Measurements from ENCODE around the gene RBM33. TPM values are rescaled to one million over a fixed set of nuclear protein-coding genes. Genes with fewer than 3 reads are reported as not detected.

RBM33 gene
- total and polyA plus RNA-seq, 2 of the 13 experiments (the other 11 are each of a cell fraction or from before 2014, with no cell fraction given), result 12.4 to 28.9 TPM

- Histone ChIP-seq H3K4me1 (ENCODE audit: insufficient read depth, low read length) (no peaks in the 10 kb centered on the region), H3K9me3 (ENCODE audit: low read length) (no peaks in the 10 kb centered on the region), H3K36me3 (replicated peaks in 1 of 2; ENCODE audit: control insufficient read depth in 1 of 2, insufficient read depth in 2 of 2, low read length in 2 of 2) (peaks cover 38 to 94% of the 10 kb centered on the region in 2 experiments), H3K9ac (ENCODE audit: insufficient read depth, low read depth, low read length) (no peak overlapping the region), H3K4me3 (replicated peaks in 1 of 3; ENCODE audit: insufficient read depth in 1 of 3, low read depth in 2 of 3, low read length in 3 of 3) (no peak overlapping the region), H3K4me2 (ENCODE audit: low read depth, low read length) (no peak overlapping the region), H2AFZ (ENCODE audit: low read length) (no peak overlapping the region), H3K79me2 (ENCODE audit: insufficient read depth, low read length) (peaks cover 10% of the 10 kb centered on the region), H4K20me1 (ENCODE audit: insufficient read depth, low read length) (peaks cover 6% of the 10 kb centered on the region), H3K27me3 (ENCODE audit: control insufficient read depth in 1 of 2, insufficient read depth in 2 of 2, low read length in 2 of 2) (no peaks in the 10 kb centered on the region), H3K27ac (ENCODE audit: extremely low read length, insufficient read depth, low read length) (no peak overlapping the region)
- 98% methylated on average over 4 of the region's 4 CpGs for WGBS (ENCODE audit: low lambda C conversion rate)
- ChIA-PET CTCF (ENCODE audit: low intra/inter-chr PET ratio, low total read pairs) (no interaction called here), POLR2A (no interaction called here)
- BruUV-seq (replicated peaks), result no TSS peak
- intact Hi-C loops (cut with micrococcal nuclease; ENCODE audit: unreplicated experiment) (no loop called here), in situ Hi-C loops (cut with HindIII; ENCODE audit: extremely low pct_ligation_motif_present, low pct_unique_long_range_greater_than_20kb) (no loop called here)
- FAIRE-seq (no peak), ATAC-seq (no peak), DNase-seq (ENCODE audit: low spot score) (no peak)
- TF ChIP-seq RBM22 (optimal IDR thresholded peaks at IDR 0.05; ENCODE audit: low read length) (no peak), SRSF9 (IDR thresholded peaks at IDR 0.05; ENCODE audit: borderline replicate concordance, insufficient read depth, low read depth, low read length, poor library complexity, severe bottlenecking) (no peak), ZNF3 (CRISPR knock-in tag; IDR thresholded peaks at IDR 0.05) (no peak), ZNF615 (CRISPR knock-in tag; IDR thresholded peaks at IDR 0.05; ENCODE audit: borderline replicate concordance) (no peak), ZNF619 (CRISPR knock-in tag; IDR thresholded peaks at IDR 0.05) (no peak), ZNF350 (CRISPR knock-in tag; IDR thresholded peaks at IDR 0.05; ENCODE audit: borderline replicate concordance, low read depth) (no peak), ZXDC (CRISPR knock-in tag; IDR thresholded peaks at IDR 0.05) (no peak), ISX (CRISPR knock-in tag; conservative IDR thresholded peaks at IDR 0.05) (no peak), ZNF746 (CRISPR knock-in tag; IDR thresholded peaks at IDR 0.05) (no peak), BRF2 (CRISPR knock-in tag; IDR thresholded peaks at IDR 0.05) (no peak), MED1 (CRISPR knock-in tag; IDR thresholded peaks at IDR 0.05) (no peak), ZNF7 (CRISPR knock-in tag; IDR thresholded peaks at IDR 0.05) (no peak), ZNF557 (CRISPR knock-in tag; IDR thresholded peaks at IDR 0.05) (no peak), ZBTB3 (CRISPR knock-in tag; IDR thresholded peaks at IDR 0.05; ENCODE audit: borderline replicate concordance, low read depth) (no peak), CENPX (CRISPR knock-in tag; IDR thresholded peaks at IDR 0.05) (no peak), RBM39 (IDR thresholded peaks at IDR 0.05; ENCODE audit: low read depth, low read length, poor library complexity, severe bottlenecking) (no peak), CERS6 (CRISPR knock-in tag; IDR thresholded peaks at IDR 0.05) (no peak)
These were observed 98.7 kb downstream of the RBM33 start for GRCh38 chr7:155743177-155743576.
